NCI-H2081 (cell line): Measurements from ENCODE around the gene XRCC3.

Experiments
- DNase-seq, 2 experiments: peaks; one replicate each; lab custom pipeline; 2025; lab: John Stamatoyannopoulos, UW

The XRCC3 gene

DNA sequence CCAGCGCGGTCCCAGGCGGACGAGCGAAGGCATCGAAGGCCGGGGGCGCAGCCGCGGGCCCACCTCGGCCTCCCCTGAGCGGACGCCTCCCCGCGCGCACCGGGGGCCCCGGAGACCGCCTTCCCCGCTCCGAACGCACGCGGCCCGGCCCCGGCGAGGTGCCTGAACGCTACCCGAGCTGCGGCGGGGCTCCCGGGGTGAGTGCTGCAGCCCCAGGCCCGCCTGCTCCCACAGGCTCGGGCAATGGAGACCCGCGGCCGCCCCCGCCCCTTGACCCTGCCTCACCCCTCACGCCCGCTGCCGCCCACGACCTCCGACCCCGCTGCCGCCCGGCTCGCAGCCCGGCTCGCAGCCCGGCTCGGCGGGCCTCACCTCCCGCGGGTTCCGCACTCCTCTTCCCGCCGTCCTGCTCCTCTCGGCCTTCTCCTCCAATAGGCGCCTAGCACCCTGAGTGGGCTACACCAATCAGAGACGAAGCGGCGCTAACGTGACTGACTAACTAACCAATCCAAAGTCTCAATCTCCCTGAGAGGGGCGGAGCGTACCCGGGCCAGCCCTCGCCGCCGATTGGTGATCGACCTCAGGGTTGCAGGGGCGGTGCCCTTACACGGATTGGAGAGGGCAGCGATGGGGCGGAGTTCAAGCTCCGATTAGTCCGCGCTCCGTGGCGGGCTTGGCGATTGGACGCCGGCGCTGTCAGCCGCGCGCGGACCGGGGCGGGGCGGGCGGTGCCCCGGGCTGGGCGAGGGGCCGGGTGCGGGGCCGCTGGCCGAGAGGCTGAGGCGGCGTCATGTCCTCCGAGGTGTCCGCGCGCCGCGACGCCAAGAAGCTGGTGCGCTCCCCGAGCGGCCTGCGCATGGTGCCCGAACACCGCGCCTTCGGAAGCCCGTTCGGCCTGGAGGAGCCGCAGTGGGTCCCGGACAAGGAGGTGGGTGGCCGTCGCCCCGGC is at the start of gene XRCC3, which contains the start of gene ZFYVE21:
Gene XRCC3 (minus strand): TSS at position 400 of the 949 bp plus-strand sequence. CDS start 4,364 bp downstream, outside the sequence.
Gene ZFYVE21 (plus strand): TSS at position 759 of the 949 bp plus-strand sequence. CDS start 32 bp downstream, at position 791.
- DNase-seq: peak; percentile 100

DNA sequence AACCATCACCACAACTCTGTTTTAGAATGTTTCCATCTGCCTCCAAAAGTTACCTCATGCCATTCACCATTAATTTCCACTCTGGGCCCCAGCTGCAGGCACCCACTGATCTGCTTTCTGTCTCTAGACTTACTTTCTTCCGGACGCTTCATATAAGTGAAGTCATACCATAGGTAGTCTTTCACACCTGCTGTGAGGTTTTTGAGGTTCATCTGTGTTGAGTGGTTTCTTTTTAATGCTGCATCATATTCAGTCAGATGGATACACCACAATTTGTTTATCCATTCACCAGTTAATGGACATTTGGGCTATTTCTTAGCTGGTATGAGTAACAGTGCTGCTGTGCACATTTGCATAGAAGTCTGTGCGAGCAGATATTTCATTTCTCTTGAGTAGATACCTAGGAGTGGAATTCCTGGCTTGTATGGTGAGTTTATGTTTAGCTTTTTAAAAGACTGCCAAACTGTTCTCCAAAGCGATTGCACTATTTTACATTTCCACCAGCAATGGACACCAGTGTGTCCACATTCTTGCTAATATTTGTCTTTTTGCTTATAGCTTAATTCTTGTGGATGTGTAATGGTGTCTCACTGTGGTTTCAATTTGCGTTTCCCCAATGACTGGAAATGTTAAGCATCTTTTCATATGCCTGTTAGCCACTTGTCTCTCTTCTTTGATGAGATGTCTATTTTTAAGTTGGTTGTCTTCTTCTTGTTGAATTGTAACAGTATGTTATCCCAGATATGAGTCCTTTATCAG is 48.7 kb upstream of the XRCC3 start:
- DNase-seq: no peak

DNA sequence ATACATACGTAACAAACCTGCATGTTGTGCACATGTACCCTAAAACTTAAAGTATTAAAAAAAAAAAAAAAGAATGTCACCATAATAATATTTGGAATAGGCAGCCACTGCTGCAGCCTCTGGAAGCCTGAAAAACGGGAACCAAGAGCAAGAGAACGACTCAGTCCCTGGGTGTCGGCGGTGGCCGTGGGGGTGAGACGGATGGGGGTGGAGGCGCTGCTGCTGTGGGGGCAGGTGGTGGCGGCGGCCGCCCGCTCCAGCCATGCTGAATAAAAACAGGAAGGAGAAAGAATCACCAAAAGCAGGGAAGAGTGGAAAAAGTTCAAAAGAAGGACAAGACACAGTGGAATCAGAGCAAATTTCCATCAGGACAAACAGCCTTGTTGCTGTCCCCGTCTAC is 47.3 kb upstream of the XRCC3 start:
- DNase-seq: no peak

DNA sequence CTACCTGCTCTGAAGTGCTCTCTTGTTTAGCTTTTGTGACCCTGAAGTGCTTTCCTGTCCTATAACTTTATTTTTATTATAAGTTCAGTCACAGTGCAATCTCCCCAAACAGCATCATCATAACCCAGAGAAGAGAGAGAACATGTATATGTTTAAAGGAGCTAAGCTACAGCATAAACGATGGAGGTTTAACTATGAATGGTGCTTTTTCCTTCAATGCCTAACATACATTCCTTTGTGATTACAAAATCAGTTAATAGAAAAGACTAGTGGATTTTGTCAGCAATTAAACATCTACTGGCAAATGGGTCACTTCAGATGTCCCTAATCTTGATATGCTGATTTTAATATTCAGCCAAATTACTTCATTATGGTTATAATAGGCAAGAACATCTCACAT is 46.8 kb upstream of the XRCC3 start:
- no peak for DNase-seq

DNA sequence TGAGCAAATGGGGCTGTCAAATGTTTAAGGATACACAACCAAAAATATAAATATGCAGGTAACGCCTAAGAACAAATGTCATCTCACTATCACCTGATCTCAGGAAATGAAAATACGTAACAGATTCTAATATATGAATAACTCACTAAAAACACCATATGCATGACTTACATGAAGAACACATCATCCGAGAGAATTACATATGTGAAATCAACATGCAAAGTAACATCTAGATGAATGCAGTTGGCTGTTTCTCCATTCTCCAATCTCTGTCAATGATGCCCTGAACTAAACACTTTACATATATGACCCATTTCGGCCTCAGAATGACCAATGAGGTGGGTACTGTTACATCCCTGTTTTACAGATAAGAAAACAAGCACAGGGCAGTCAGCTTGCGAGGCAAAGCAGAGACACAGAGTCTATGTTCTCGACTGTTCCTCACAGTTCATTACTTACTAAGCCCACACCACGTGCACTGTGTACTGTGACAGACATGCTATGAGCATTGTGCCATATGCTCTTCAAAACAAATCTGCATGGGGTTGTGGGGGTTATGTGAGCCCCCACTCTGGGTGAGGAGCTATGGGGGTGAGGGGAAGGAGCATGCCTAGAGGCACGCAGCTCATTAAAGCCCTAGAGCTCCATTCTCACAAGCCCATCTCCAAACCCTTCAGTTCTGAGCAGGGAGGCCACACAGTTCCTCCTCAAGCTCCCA is 43.0 kb upstream of the XRCC3 start:
- no peak for DNase-seq

DNA sequence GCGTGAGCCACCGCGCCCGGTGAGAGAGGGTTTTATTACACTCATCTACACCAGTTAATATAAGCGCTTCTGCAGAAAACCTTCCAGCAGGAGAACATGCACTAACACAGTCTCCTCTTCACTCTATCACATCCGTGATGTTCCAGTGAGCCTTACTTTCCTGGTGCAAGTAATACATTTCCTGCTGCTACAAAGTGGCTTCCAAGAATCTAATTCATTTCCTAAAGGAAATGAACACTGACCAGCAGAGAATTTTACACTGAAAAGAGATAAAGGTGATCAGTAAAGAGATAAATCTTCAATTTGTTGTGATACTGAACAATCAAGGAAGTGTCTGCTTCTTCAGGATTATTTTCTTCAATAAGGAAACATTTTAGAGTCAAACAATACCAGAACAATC is 39.8 kb upstream of the XRCC3 start:
- no peak for DNase-seq

DNA sequence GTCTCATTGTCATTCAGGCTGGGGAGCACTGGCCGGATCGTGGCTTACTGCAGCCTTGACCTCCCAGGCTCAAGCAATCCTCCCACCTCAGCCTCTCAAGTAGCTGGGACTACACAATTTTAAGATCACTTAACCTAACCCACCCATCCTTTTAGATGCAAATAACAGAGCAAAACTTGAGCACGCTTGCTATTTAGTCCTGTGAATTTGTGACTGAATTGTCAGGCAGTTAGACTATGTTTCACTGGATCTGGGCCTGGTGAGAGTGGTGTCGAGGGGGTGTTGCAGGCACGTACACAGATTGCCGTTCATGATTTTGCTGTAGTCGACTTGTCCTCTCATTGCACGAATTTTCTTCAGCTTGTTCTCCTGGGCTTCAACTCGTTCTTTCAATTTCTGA is 38.5 kb upstream of the XRCC3 start:
- no peak for DNase-seq

DNA sequence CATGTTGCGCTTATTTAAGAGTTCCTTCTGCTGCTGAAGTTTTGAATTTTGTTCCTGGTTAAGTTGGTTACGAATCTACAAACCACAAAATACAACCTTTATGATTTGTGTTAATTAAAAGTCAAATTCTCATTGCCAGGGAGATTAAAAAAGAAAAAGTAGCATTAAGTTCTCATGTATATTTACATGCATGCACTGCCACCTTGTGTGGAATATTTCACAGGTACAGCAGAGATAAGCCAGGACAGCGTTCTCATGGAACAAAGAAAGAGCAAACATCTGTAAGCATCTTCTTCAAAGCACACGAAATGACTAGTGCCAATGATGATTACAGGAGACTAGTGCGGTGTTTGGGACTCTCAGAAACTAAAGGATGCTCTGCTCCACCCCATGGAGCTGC is 34.6 kb upstream of the XRCC3 start:
- no peak for DNase-seq

DNA sequence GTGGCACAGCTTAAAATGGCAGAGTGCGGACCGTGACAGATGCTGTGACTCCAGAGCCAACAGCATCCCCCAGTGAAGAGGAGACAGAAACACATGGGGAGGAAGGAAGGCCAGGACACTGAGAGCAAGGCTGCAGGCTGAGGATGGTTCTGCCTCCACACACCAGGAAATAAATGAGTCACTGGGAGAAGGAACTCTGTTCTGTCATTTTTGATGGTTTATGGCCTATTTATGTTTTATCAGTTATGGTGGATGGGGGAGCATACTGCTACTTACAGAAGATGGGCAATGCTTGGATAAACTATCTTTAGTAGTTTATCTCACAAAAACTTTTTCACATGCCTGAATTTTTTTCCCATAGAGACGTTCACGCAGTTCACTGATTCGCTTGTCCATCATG is 34.2 kb upstream of the XRCC3 start:
- no peak for DNase-seq

DNA sequence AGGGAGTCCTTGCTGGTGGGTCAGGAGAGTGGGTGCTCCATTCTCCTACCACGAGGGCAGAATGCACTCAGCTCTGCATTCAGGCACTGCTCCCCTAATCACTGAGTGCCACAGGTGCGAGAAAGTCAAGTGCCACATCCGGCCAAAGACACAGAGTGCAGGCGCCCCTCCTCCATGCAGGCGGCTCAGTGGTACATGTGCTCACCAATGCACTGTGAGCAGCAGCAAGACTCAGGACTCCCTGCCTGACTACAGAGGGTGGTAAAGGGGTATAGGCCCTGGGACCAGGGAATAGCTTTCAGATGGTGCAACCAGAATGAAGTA is 33.2 kb upstream of the XRCC3 start:
- DNase-seq: no peak

DNA sequence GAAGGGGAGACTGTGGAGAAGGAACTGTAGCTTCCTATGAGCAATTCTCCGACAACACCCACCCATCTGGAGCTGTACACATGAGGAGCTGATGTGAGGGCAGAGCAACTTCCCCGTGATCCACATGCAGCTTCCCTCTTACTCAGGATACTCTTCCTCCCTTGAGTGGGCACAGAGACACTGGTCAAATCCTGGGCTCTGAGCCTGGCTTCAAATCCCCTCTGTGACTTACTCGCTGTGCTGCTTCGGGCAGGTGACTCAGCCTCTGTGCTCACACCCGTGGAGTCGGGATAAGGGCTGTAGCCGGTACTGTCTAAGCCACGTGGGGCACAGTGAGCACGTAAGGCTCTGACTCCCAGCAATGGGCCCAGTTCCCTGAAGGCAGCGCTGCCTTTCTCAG is 31.4 kb upstream of the XRCC3 start:
- no peak for DNase-seq

DNA sequence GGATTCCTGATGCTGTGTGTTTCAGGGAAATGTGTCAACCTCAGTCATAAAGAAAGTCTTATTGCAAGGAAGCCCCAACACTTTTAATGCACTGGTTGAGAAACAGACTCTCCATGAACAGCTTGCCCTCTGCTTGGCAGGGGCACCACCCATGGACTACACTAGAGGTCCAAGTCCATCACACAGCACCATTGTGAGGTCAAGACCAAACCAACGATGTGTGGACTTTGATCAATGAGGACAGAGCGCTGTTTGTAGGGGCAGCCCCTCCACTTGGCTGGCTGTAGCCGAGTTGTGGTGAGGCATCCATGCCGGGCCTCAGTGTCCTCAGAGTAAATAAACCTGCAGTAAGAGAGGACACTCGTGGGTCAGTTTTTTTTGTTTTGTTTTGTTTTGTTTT is 30.2 kb upstream of the XRCC3 start:
- DNase-seq: no peak

DNA sequence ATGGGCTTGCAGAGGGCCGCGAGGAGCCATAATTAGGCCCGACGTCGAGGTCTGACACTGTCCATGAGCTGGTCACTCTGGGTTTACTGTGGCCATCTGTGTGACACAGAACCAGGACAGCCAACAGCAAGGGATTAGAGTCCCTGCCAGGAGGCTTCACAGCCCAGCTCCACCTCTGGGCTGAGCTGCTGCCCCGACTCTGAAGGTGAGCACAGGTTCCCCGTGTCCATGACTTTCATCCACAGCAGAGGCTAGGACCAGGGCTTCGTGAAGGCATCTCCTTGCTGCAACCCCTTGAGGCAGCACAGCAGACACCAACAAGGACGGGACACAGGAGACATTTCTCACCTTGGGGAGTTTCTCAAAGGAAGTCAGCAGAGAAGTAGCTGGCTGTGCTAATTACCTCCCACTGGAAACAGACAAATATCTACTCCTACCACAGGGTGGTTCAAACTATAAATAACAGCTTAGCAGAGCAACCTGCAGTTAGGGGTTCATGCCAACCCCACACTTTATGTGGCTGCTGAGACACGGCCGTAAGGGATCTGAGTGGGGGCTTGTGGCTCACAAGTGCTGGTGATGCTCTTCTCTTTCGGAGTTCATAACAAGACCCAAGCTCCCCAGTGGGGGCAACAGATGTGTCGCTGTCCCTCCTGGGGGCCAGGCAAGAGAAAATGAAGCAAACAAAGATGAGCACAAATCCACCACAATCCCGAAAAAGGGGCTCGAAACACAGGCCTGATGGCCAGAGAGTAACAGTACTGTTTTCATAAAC is 29.6 kb upstream of the XRCC3 start:
- no peak for DNase-seq

DNA sequence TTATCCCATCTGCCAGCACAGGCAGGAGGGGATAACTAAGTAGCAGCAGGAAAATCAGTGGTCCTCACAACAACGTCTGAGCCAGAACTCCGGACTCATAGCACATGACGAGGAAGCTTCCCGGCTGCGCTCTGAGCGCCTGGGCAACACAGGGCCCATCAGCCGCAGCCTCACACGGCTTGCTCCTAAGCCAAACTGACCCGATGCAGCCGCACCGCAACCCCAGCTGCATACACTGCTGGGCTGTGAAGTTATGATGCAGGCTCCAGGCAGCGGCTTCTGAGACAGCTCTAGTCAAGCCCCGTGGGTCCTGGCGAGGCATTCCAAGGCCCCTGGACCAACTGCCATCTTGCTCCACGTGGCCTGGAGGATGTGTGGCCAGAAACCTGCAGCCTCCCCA is 28.4 kb upstream of the XRCC3 start:
- no peak for DNase-seq

DNA sequence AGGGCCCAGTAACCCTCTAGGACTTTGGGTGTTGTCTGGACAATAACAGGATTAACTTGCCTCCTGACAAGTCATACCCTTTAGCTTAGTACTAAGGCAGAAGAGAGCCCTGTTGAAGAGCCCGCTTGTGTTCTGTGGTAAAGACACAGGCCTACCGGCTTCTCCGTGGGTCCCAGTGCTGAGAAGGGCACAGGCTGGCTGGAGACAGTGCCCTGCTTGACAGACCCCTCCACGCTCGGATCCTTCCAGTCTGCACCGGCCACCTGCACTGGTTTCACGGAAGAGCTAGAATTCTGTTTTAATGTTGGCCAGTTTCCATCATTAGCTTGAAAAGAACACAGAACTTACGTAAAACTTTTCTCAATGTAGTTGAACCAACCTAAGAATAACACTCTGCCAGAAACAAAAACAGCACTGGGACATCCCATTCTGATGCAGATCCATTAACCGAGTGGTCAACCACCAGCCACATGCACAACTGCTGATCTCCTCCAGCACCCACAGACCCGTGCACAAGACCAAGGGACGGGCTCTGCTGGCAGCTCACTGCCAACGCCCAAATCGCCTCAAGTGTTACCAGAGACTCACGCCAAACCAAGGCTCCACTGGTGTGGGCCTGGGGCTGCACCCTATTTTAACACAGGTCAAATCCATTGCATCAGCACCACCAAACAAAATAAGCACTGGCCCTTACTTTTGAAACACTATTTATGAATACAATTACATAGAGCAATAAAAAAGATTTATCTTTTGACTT is 27.4 kb upstream of the XRCC3 start:
- no peak for DNase-seq

DNA sequence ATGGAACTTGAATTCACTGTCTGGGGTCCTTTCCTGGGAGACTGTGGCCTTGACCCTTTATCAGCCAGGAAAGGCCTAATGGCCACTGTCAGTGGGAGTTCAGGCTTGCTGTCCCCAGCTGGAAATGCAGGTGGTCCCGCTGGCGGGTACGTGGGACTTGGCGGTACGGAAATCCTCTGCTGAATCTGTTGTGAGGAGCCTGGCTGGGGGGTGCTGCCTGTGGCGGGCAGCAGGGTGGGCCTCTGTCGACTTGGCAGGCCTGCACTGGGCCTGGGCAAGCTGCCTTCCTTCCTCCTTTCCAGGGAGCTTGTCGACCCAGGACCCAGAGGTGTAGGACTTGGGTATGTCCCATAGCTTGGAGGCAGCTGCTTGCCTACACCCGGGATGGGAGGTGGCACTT is 26.6 kb upstream of the XRCC3 start:
- DNase-seq: no peak

DNA sequence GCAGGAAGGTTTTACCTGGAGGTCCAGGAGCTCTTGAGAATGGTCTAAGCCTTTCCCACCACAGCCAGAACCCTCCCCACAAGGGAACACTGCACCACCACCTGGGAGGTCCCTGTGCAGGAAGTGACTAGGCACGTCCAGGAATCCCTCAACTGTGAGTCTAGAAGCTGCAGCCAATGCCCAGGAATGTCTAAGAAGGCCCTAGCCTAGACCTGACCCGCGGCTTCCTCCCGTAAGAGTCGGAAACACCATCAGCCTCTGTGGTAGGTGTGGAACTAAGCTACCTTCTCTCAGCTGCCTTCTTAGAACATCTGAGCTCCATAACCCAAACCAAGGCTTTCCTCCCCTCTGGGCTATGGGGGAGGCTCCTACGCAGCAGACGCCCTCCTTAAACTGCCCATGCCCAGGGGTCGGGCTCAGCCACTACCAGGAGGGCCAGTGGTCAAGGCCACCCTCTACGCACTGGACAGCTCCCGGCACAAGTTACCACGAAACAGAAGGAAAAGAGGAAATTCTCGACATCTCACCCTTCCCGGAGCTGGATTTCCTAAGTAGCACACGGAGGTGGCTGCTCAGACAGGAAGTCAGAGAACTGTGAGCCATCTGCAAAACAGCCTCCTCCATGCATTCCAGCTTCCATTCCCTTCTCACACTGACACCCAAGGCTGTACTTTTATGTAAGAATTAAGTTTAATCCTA is 25.9 kb upstream of the XRCC3 start:
- no peak for DNase-seq

DNA sequence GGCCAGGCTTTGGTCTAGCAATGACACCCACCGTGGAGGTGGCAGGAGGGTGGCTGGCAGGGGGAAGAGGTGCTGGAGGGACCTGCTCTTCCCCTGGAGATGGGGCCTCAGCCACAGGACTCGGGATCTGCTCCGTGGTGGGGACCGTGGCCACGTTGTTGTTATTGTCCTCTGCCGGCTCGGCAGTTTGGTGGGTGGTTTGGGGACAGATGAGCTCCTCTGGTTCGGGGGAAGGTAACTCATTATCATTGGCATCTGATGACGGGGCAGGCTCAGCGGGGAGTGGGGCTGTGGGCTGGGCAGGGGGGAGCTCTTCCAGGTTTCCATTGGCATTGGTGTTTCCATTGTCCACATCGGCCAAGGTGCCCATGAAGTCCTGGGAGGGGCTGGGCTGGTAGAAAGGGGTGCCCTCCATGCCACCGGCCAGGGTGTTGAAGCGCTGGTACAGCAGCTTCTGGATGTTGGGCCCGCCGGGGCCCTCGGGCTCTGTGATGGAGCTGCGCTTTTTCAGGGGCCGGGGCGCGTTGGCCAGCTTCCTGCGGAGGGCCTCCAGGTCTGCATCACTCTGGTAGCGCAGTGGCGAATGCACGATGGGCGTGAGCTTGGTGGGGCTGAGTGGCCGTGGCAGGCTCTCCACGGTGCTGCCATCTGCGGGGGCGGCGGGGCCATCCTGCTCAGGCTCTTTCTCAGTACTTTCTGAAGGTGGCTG is 24.7 kb upstream of the XRCC3 start:
- no peak for DNase-seq

DNA sequence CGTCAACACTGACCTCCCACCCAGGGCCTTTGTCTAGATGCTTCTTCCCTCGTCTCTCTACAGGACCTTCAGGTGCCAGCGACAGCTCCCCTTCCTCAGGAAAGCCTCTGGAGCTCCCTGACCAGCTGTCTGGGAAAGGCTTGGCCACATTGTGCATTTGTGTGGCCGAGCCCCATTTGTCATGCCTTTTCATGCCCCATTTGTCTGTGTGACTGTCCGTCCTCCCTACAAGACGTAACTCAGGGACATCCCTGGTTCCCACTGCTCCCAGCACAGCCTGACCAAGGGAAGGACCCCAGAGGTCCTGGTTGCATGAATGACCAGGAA is 24.2 kb upstream of the XRCC3 start:
- no peak for DNase-seq
